GM10266 (cell line): ENCODE data around the gene CHTF8.
"Not testable (repeated sequence)": the region's sequence is repeated elsewhere in the genome, so short reads cannot be mapped to it uniquely, and the experiment has no call there.

Experiments
- DNase-seq: peaks from one replicate; pipeline ENCODE4 v3.0.0; 2012; ENCODE audit errors: extremely low spot score
- TF ChIP-seq, protein P1 (sequence below): IDR thresholded peaks from 2 replicates; pipeline ENCODE4 v1.5.1; 2012; ENCODE audit warnings: mild to moderate bottlenecking, low read depth; ENCODE audit not compliant: control insufficient read depth, insufficient read depth; ENCODE audit errors: missing control alignments

Gene CHTF8

DNA sequence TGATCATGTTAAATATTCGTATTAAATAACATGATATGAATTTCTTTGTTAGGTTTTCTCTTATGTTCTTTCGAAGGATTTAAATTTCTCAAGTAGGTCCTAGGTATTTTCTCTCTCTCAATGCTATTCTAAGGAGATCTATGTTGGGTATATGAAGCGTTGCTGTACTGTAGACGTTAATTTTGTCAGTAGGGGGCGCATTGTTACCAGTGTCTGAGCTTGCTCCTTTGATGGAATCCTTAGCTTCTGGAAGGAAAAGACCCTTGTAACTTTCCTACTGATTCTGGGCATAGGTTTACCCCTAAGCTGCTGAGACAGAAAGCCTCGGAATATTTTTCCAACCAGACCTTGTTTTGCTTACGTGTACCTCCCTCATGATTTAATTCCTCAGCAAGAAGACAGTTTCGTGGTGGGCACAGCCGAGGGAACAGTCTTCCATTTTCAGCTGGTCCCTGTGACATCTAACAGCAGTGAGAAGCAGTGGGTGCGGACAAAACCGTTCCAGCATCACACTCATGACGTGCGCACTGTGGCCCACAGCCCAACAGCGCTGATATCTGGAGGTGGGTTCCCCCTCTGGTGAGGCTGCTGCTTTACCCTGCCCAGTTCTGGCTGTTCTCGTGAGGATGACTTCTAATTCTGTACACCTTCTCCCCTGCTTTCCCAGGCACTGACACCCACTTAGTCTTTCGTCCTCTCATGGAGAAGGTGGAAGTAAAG lies 17.9 kb upstream of the CHTF8 start:
- TF ChIP-seq, protein P1, sequence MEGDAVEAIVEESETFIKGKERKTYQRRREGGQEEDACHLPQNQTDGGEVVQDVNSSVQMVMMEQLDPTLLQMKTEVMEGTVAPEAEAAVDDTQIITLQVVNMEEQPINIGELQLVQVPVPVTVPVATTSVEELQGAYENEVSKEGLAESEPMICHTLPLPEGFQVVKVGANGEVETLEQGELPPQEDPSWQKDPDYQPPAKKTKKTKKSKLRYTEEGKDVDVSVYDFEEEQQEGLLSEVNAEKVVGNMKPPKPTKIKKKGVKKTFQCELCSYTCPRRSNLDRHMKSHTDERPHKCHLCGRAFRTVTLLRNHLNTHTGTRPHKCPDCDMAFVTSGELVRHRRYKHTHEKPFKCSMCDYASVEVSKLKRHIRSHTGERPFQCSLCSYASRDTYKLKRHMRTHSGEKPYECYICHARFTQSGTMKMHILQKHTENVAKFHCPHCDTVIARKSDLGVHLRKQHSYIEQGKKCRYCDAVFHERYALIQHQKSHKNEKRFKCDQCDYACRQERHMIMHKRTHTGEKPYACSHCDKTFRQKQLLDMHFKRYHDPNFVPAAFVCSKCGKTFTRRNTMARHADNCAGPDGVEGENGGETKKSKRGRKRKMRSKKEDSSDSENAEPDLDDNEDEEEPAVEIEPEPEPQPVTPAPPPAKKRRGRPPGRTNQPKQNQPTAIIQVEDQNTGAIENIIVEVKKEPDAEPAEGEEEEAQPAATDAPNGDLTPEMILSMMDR = peak; percentile 74
- DNase-seq = peak; percentile 59

DNA sequence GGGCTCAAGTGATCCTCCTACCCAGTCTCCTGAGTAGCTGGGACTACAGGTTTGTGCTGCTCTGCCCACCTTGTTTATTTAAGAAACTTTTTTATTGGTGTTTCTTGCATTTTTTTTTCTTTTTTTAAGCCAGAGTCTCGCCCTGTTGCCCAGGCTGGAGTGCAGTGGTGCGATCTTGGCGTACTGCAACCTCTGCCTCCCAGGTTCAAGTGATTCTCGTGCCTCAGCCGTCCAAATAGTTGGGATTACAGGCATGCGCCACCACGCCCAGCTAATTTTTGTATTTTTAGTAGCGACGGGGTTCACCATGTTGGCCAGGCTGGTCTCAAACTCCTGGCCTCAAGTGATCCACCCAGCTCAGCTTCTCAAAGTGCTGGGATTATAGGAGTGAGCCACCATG lies 17.2 kb upstream of the CHTF8 start:
- not testable (repeated sequence) for DNase-seq

DNA sequence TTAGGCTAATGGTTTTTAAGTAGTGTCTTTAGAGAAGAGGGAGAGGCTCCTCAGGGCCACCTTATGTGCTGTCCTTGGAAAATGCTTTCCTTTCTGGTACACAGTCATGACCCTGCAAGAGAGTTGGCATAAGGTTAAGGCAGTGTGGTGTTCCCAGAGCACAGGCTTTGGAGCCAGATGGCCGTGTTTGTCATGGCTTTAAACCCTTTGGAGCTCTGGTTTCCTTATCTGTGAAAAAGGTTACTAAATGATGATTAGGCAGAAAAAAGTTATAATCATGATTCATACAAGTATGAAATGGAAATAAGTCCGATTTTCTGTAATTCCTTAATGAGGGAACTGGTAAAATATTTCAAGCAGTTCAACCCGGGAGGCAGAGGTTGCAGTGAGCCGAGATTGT lies 13.3 kb upstream of the CHTF8 start:
- TF ChIP-seq, protein P1 = no peak
- DNase-seq = no peak

DNA sequence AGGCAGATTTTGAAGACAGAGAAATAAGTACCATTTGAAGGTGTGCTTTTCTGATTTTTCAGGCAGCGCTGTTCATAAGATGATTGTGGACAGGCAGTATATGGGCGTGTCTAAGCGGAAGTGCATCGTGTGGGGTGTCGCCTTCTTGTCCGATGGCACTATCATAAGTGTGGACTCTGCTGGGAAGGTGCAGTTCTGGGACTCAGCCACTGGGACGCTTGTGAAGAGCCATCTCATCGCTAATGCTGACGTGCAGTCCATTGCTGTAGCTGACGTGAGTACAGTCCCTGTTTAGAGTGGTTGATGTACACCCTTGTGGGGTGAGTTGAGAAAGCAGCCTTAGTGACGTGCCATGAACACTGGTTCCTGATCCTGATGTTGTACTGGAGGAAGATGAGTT lies 10.7 kb upstream of the CHTF8 start:
- DNase-seq = no peak
- TF ChIP-seq, protein P1 = no peak

DNA sequence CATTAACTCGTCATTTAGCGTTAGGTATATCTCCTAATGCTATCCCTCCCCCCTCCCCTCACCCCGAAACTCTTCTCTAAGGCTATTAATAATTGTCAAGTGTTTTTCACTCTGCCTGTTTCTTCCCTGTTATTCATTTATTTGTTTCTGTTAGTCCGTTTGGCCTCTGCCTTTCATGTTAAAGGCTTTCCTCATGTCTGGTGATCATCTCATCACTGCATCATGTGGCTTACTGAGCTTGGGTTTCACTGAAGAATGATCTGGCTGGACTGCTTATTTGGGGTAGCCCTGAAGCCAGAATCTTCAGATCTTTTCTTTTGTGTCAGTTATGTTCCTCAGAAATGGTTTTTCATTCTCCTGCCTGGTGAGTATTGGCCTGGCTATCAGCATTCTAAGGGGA lies 9.5 kb upstream of the CHTF8 start:
- no peak for DNase-seq
- TF ChIP-seq, protein P1 = no peak

DNA sequence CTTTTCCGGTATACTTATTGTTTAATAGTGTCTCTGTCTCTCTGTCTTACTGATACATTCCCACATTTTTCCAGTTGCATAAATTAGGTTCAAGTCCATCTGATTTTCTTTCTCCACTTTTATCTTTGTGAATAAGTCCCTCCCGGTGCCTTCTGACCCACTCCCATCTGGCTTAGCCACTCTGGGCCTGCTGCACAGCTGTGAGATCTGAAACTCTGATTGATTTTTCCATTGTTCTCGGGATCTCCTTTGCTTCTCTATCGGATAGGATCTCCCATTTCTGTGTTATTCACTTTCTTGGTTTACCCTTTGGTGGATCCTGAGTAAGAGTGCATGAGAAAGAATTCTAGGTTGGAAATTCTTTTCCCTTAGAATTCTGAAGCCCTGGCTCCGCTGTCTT lies 8.6 kb upstream of the CHTF8 start:
- no peak for DNase-seq
- TF ChIP-seq, protein P1 = no peak

DNA sequence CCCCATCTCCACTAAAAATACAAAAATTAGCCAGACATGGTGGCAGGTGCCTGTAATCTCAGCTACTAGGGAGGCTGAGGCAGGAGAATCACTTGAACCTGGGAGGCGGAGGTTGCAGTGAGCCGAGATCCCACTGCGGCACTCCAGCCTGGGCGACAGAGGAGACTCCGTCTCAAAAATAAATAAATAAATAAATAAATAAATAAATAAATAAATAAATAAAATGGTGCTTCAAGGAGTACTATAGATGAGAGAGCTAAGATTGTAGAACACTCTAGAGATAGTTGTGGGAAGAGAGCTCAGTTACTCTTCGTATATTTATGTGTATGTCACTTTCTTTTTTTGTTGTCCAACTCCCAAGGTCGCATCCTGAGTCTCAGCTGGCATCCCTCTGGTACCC lies 7.1 kb upstream of the CHTF8 start:
- not testable (repeated sequence) for DNase-seq

DNA sequence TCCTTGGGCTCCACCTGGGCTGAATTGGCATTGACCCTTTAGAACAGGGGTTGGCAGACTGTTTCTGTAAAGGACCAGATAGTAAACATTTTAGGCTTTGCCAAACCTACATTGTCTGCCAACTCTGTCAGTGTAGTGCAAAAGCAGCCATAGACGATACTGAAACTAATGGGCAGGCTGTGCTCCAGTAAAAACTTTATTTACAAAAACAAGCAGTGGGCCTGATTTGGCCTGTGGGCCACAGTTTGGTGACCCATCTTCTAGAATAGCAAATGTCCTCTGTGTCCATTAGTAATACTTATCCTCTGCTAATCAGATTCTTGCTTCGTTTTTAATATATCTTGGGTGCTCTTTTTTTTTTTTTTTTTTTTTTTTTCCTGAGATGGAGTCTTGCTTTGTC lies 6.2 kb upstream of the CHTF8 start:
- TF ChIP-seq, protein P1 = no peak
- no peak for DNase-seq
